CD14-positive monocyte (primary cell): ENCODE results near the gene SLAMF9. TPM values are rescaled to one million over a fixed set of nuclear protein-coding genes. Genes with fewer than 3 reads are reported as not detected.

Experiments used
- DNase-seq, 3 donors: peaks; one replicate each; pipeline ENCODE4 v3.0.0-alpha.2; 2011 to 2022
- H2AFZ ChIP-seq: 2 replicates; pipeline ENCODE4 v1.6.0; 2012; ENCODE audit warnings: mild to moderate bottlenecking, low read depth, low read length, inconsistent platforms; ENCODE audit not compliant: insufficient read depth, poor library complexity, severe bottlenecking
- H3K27ac ChIP-seq, 2 donors: 1 replicate in 1 of 2; 2 replicates in 1 of 2; pipeline ENCODE4 v1.5.1; 2012 to 2013; ENCODE audit warnings: low read length in 2 of 2, control low read depth in 1 of 2, inconsistent platforms in 1 of 2, low read depth in 1 of 2, mild to moderate bottlenecking in 1 of 2
- H3K27me3 ChIP-seq, 2 donors: one replicate each; pipeline versions ENCODE4 v1.6.0 to v1.6.1; 2011 to 2013; ENCODE audit warnings: low read length in 2 of 2; ENCODE audit not compliant: control insufficient read depth in 2 of 2, insufficient read depth in 2 of 2
- H3K36me3 ChIP-seq, 2 donors: replicated peaks in 1 of 2; 1 replicate in 1 of 2; 2 replicates in 1 of 2; pipeline versions ENCODE4 v1.5.1 to v1.6.1; 2012 to 2013; ENCODE audit warnings: low read length in 2 of 2, control low read depth in 1 of 2, inconsistent platforms in 1 of 2, mild to moderate bottlenecking in 1 of 2; ENCODE audit not compliant: insufficient read depth in 2 of 2, control insufficient read depth in 1 of 2
- H3K4me1 ChIP-seq, 2 donors: 1 replicate in 1 of 2; 2 replicates in 1 of 2; pipeline versions ENCODE4 v1.5.1 to v1.6.1; 2012 to 2013; ENCODE audit warnings: low read length in 2 of 2, control low read depth in 1 of 2, inconsistent platforms in 1 of 2, mild to moderate bottlenecking in 1 of 2, moderate library complexity in 1 of 2; ENCODE audit not compliant: insufficient read depth in 2 of 2, control insufficient read depth in 1 of 2
- H3K4me2 ChIP-seq: replicated peaks from 2 replicates; pipeline ENCODE3; 2012; ENCODE audit warnings: low read length, moderate library complexity, mild to moderate bottlenecking; ENCODE audit not compliant: poor library complexity, severe bottlenecking; ENCODE audit errors: extremely low read depth
- H3K4me3 ChIP-seq, 3 experiments: fragments of 200-600 bp in 1 of 3; sonication (generic) in 1 of 3; replicated peaks in 1 of 3; 1 replicate in 2 of 3; 2 replicates in 1 of 3; pipeline ENCODE4 v1.5.1; 2011 to 2013; ENCODE audit warnings: low read length in 3 of 3, mild to moderate bottlenecking in 3 of 3, control low read depth in 2 of 3, low read depth in 2 of 3, inconsistent platforms in 1 of 3, moderate library complexity in 1 of 3
- H3K79me2 ChIP-seq: 2 replicates; pipeline ENCODE4 v1.6.0; 2012; ENCODE audit warnings: mild to moderate bottlenecking, control low read depth, inconsistent platforms, low read length, moderate library complexity; ENCODE audit not compliant: insufficient read depth
- H3K9ac ChIP-seq: 2 replicates; pipeline ENCODE4 v1.6.0; 2017; ENCODE audit warnings: low read length, mild to moderate bottlenecking; ENCODE audit not compliant: insufficient read depth, poor library complexity, severe bottlenecking
- H3K9me3 ChIP-seq, 2 donors: replicated peaks in 1 of 2; 1 replicate in 1 of 2; 2 replicates in 1 of 2; pipeline versions ENCODE4 v1.5.1 to v1.6.1; 2012 to 2013; ENCODE audit warnings: low read length in 2 of 2, control low read depth in 1 of 2; ENCODE audit not compliant: control insufficient read depth in 1 of 2, insufficient read depth in 1 of 2
- H4K20me1 ChIP-seq: 2 replicates; pipeline ENCODE4 v1.6.0; 2012; ENCODE audit warnings: mild to moderate bottlenecking, low read length, control low read depth, moderate library complexity; ENCODE audit not compliant: insufficient read depth
- H3K27ac Mint-ChIP-seq, 7 donors: one replicate each; pipeline ENCODE4 v1.8.0; 2020; ENCODE audit warnings: mild to moderate bottlenecking in 7 of 7, mixed read lengths in 7 of 7, moderate library complexity in 6 of 7, inconsistent platforms in 2 of 7
- H3K27me3 Mint-ChIP-seq, 3 donors: one replicate each; pipeline ENCODE4 v1.8.0; 2021 to 2022; ENCODE audit warnings: low read depth in 3 of 3, mild to moderate bottlenecking in 3 of 3, mixed read lengths in 3 of 3, moderate library complexity in 3 of 3, inconsistent platforms in 1 of 3
- H3K36me3 Mint-ChIP-seq, 2 donors: one replicate each; pipeline ENCODE4 v1.8.0; 2020; ENCODE audit warnings: mixed read lengths in 2 of 2, inconsistent platforms in 1 of 2, mild to moderate bottlenecking in 1 of 2
- H3K4me1 Mint-ChIP-seq: one replicate; pipeline ENCODE4 v1.8.0; 2020; ENCODE audit warnings: mild to moderate bottlenecking, mixed read lengths
- H3K4me3 Mint-ChIP-seq, 2 donors: one replicate each; pipeline ENCODE4 v1.8.0; 2020; ENCODE audit warnings: mild to moderate bottlenecking in 2 of 2, mixed read lengths in 2 of 2, moderate library complexity in 1 of 2
- H3K9me3 Mint-ChIP-seq, 7 donors: one replicate each; pipeline ENCODE4 v1.8.0; 2020 to 2022; ENCODE audit warnings: mixed read lengths in 7 of 7, mild to moderate bottlenecking in 6 of 7, moderate library complexity in 6 of 7, inconsistent platforms in 2 of 7
- CTCF ChIP-seq: fragments of 200-600 bp; IDR thresholded peaks from one replicate; pipeline ENCODE4 v1.8.0; 2022; ENCODE audit warnings: antibody characterized with exemption, mild to moderate bottlenecking
- WGBS: methylation state at CpG from one replicate; pipeline ENCODE4 v1.1.5; 2013; ENCODE audit warnings: missing lambda C conversion rate; ENCODE audit not compliant: insufficient coverage; 5-methylcytosine and 5-hydroxymethylcytosine counted together
- intact Hi-C, 2 donors: fragments of 100-400 bp; cut with micrococcal nuclease; formaldehyde crosslinking; loops; one replicate each; pipeline versions ENCODE4 v1.15.0 to v1.15.1; 2023
- polyA plus RNA-seq, 3 donors: library from polyadenylated mRNA; depleted of rRNA in 1 of 3; unstranded in 2 of 3; stranded (reverse) in 1 of 3; fragments of 300-500 nt in 2 of 3; fragments of >200 nt in 1 of 3; fragmentation: Illumina TruSeq in 2 of 3; gene quantifications; 1 replicate in 2 of 3; 2 replicates in 1 of 3; pipeline ENCODE4 v1.2.3, GENCODE V29; 2012 to 2021

SLAMF9 gene
- polyA plus RNA-seq, 3 donors = 0.17 TPM; not detected in 2

DNA sequence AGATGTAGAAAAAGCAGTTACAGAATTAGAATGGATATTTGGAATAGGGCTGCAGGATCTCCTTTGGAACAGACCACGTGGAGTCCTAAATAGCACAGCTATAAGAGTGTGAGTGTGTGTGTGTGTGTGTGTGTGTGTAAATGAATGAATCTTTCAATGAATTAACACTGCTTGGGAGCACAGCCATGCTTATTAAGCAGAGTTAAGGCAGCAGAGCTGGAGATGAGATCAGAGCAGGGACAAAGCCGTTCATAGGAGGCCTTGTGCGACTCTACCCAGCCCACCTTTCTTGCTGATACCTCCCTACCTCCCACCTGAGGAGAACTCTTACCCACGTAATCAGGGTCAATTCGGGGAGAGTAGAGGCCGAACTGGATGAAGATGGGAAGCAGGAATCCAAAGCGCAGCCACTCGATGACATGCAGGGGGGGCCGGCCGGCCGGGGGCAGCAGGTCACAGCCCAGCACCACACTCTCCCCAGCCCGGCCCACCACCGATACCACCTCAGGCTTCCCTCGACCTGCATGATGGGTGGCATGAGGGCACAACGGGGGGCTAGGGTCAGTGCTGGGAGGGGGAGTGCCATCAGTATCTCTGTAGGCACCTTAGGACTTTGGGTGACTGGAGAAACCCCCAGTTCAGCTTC lies 11.3 kb downstream of the SLAMF9 start:
- Mint-ChIP-seq H3K27me3 (peaks cover 19 to 31% (median 23%) of the 10 kb centered on the region in 3 donors), H3K4me3 (no peak overlapping the region)

More for the DNA sequence above, 11.3 kb downstream of the SLAMF9 start:
- peaks cover 61% of the 10 kb centered on the region for H3K4me1 Mint-ChIP-seq
- H3K9me3 Mint-ChIP-seq = peaks cover 0 to 8% (median 0%) of the 10 kb centered on the region in 7 donors
- Histone ChIP-seq H3K9ac (no peak overlapping the region), H3K36me3 (no peaks in the 10 kb centered on the region), H3K79me2 (peaks cover 49% of the 10 kb centered on the region), H3K9me3 (no peaks in the 10 kb centered on the region), H4K20me1 (no peaks in the 10 kb centered on the region), H2AFZ (no peak overlapping the region), H3K4me1 (peaks cover 34 to 49% of the 10 kb centered on the region in 2 donors), H3K4me3 (no peak overlapping the region), H3K27ac (no peak overlapping the region), H3K4me2 (no peak overlapping the region), H3K27me3 (peaks cover 6 to 23% of the 10 kb centered on the region in 2 donors)
- DNase-seq = peak in 1 of 3 donors; percentile 0
- WGBS = 89% methylated on average over 3 of the region's 15 CpGs
- TF ChIP-seq CTCF = no peak
- intact Hi-C loops = no loop called here
- H3K36me3 Mint-ChIP-seq = peaks cover 0 to 12% of the 10 kb centered on the region in 2 donors
- no peak overlapping the region for H3K27ac Mint-ChIP-seq
